ENCODE measurements around the gene ADCK1.

GRCh38 chr14:77830692-77831091 is 30.8 kb downstream of the ADCK1 start:
- TF ChIP-seq CTCF (IDR thresholded peaks at IDR 0.05) (no peak), POLR2A (IDR thresholded peaks at IDR 0.05) (no peak)
